ENCODE measurements around the gene FAM222B. TPM values are rescaled to one million over a fixed set of nuclear protein-coding genes. Genes with fewer than 3 reads are reported as not detected.

Gene FAM222B
- total RNA-seq, 2 donors from 2014 or later = 19.9 to 23.4 TPM

DNA sequence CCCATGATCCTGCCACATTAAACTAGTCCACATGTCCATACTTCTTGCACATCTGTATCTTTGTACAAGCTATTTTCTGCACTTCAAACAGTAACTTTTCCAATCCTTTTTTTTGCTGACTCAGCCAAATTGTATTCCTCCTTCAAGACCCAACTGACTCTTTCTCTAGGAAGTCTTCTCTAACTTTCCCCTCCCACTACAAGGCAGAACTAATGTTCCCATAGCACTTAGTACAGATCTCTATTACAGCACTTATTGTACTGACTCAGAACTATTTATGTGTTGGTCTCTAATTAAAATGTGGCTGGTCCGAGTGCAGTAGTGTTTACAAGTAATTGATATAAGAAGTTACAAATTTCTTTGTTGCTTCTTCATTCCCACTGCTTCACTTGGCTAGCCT lies 8.2 kb downstream of the FAM222B start:
- H3K36me3 ChIP-seq = no peaks in the 10 kb centered on the region
- H3K9me3 ChIP-seq = no peaks in the 10 kb centered on the region
- DNase-seq (ENCODE audit: low spot score) (no peak), ATAC-seq (ENCODE audit: insufficient number of reproducible peaks, low FRiP score, low read depth) (no peak)
- TF ChIP-seq, protein P1, sequence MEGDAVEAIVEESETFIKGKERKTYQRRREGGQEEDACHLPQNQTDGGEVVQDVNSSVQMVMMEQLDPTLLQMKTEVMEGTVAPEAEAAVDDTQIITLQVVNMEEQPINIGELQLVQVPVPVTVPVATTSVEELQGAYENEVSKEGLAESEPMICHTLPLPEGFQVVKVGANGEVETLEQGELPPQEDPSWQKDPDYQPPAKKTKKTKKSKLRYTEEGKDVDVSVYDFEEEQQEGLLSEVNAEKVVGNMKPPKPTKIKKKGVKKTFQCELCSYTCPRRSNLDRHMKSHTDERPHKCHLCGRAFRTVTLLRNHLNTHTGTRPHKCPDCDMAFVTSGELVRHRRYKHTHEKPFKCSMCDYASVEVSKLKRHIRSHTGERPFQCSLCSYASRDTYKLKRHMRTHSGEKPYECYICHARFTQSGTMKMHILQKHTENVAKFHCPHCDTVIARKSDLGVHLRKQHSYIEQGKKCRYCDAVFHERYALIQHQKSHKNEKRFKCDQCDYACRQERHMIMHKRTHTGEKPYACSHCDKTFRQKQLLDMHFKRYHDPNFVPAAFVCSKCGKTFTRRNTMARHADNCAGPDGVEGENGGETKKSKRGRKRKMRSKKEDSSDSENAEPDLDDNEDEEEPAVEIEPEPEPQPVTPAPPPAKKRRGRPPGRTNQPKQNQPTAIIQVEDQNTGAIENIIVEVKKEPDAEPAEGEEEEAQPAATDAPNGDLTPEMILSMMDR (IDR thresholded peaks at IDR 0.05) = no peak
- H3K4me3 ChIP-seq = no peak overlapping the region
- no peak overlapping the region for H3K27ac ChIP-seq
- no peaks in the 10 kb centered on the region for H3K4me1 ChIP-seq (ENCODE audit: control insufficient read depth in 1 of 2, low read depth in 2 of 2)
- H3K27me3 ChIP-seq (replicated peaks; ENCODE audit: insufficient read depth) = no peaks in the 10 kb centered on the region

DNA sequence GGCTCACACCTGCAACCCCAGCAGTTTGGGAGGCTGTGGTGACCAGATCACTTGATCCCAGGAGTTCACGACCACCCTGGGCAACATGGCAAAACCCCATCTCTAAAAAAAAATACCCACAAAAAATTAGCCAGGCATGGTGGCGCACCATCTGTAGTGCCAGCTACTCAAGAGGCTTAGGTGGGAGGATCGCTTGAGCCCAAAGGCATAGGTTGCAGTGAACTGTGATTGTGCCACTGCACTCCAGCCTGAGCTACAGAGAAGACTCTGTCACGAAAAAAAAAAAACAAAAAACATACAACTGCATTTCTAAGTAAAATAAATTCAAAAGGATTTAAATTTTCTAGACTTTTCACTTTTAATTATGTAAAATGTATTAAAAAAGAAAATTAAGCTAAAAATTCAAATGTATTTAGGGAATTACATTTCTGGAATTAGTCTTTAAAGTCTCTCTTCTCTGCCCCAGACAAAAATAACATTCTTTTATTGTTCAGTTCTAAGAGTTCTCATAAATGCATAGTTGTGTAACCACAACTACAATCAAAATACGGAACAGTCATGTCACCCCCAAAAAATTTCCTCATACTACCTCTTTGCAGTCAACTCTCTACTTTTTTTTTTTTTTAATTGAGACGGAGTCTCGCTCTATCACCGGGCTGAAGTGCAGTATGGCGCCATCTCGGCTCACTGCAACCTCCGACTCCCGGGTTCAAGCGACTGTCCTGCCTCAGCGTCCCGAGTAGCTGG lies 14.1 kb downstream of the FAM222B start:
- Histone ChIP-seq H3K9me3 (no peaks in the 10 kb centered on the region), H3K4me1 (ENCODE audit: control insufficient read depth in 1 of 2, low read depth in 2 of 2) (no peaks in the 10 kb centered on the region), H3K27ac (no peak overlapping the region), H3K36me3 (no peaks in the 10 kb centered on the region), H3K27me3 (replicated peaks; ENCODE audit: insufficient read depth) (no peaks in the 10 kb centered on the region), H3K4me3 (no peak overlapping the region)
- no peak for ATAC-seq (ENCODE audit: insufficient number of reproducible peaks, low FRiP score, low read depth)
- TF ChIP-seq, protein P1 (IDR thresholded peaks at IDR 0.05) = no peak
- no peak for DNase-seq (ENCODE audit: low spot score)

DNA sequence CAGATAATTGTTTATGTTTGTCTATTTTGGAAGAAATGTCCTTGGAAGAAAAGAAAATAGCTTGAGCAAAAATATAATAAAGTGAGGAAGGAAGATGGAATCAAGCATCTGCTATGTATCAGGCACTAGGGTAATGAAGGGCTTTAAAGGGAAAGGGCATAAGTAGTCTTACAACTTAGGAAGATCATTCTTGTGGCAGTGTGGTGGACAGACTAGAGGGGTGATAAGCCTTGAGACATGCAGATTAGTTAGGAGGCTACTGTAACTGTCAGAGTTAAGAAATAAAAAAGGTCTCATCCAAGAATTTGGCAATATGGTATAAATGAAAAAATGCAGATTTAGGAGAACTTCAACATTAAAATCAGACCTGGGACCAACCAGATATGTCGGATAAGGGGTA lies 14.9 kb downstream of the FAM222B start:
- H3K9me3 ChIP-seq = no peaks in the 10 kb centered on the region
- no peak overlapping the region for H3K4me3 ChIP-seq
- no peaks in the 10 kb centered on the region for H3K4me1 ChIP-seq (ENCODE audit: control insufficient read depth in 1 of 2, low read depth in 2 of 2)
- no peaks in the 10 kb centered on the region for H3K27me3 ChIP-seq (replicated peaks; ENCODE audit: insufficient read depth)
- TF ChIP-seq, protein P1 (IDR thresholded peaks at IDR 0.05) = no peak
- DNase-seq (ENCODE audit: low spot score) (no peak), ATAC-seq (ENCODE audit: insufficient number of reproducible peaks, low FRiP score, low read depth) (no peak)
- no peaks in the 10 kb centered on the region for H3K36me3 ChIP-seq
- H3K27ac ChIP-seq = no peak overlapping the region

DNA sequence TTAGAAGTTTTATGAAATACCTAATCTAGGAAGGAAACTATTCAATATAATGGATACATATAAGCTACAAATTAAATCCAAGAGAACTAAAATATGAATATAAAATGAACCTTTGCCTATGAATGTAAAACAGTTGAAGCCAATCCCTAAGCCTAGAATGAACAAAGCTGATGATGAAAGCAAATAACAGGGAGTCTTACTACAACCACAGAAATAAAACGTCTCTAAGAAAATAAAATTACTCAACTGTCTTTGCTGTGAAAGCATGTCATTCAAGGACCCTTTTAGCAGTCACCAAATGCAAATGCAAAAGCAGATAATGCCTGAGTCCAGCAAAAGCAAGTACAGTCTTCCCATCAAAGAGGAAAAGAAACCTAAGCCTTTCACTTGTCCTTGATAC lies 23.0 kb downstream of the FAM222B start:
- no peaks in the 10 kb centered on the region for H3K27me3 ChIP-seq (replicated peaks; ENCODE audit: insufficient read depth)
- H3K4me3 ChIP-seq = no peak overlapping the region
- no peaks in the 10 kb centered on the region for H3K4me1 ChIP-seq (ENCODE audit: control insufficient read depth in 1 of 2, low read depth in 2 of 2)
- ATAC-seq (ENCODE audit: insufficient number of reproducible peaks, low FRiP score, low read depth) (no peak), DNase-seq (ENCODE audit: low spot score) (no peak)
- no peak overlapping the region for H3K27ac ChIP-seq
- H3K9me3 ChIP-seq = no peaks in the 10 kb centered on the region
- TF ChIP-seq, protein P1 (IDR thresholded peaks at IDR 0.05) = no peak
- H3K36me3 ChIP-seq = no peaks in the 10 kb centered on the region

DNA sequence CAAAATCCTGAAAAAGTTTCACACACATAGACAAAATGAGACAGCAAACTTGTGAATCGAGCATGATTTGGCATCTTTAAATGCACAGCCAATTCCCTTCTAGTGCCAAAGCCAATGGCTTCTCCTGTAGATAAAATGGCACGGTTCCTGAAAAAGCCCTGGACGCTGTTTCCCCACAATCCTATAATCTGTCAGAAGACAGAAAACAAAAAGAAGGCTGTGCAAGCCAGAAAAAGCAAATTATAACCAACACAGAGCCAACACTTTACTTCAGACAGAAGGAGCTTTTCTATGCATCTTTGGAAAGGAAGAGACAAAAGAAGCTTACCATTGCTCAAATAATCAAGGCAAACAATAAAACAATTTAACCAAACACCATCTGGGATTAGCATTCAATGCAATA lies 23.8 kb downstream of the FAM222B start:
- TF ChIP-seq, protein P1 (IDR thresholded peaks at IDR 0.05) = no peak
- no peaks in the 10 kb centered on the region for H3K9me3 ChIP-seq
- H3K4me3 ChIP-seq = no peak overlapping the region
- no peaks in the 10 kb centered on the region for H3K27me3 ChIP-seq (replicated peaks; ENCODE audit: insufficient read depth)
- H3K36me3 ChIP-seq = no peaks in the 10 kb centered on the region
- ATAC-seq (ENCODE audit: insufficient number of reproducible peaks, low FRiP score, low read depth) = no peak
- DNase-seq (ENCODE audit: low spot score) = no peak
- H3K4me1 ChIP-seq (ENCODE audit: control insufficient read depth in 1 of 2, low read depth in 2 of 2) = no peaks in the 10 kb centered on the region
- H3K27ac ChIP-seq = no peak overlapping the region

All from thoracic aorta (tissue), 2 donors.